Glomerular endothelial cell (primary cell): ENCODE measurements around the gene UNC79. TPM values are rescaled to one million over a fixed set of nuclear protein-coding genes. Genes with fewer than 3 reads are reported as not detected.

ENCODE experiments used
- DNase-seq: peaks from one replicate; pipeline ENCODE4 v3.0.0-alpha.2; 2011; ENCODE audit warnings: low read depth, low spot score; ENCODE audit errors: extremely low read depth
- total RNA-seq: library from RNA; depleted of rRNA; stranded (reverse); fragments of >200 nt; gene quantifications from 2 replicates; pipeline ENCODE4 v1.2.3, GENCODE V29; 2015

UNC79 gene
- total RNA-seq, 1 donor from 2014 or later: under 0.01 TPM

DNA sequence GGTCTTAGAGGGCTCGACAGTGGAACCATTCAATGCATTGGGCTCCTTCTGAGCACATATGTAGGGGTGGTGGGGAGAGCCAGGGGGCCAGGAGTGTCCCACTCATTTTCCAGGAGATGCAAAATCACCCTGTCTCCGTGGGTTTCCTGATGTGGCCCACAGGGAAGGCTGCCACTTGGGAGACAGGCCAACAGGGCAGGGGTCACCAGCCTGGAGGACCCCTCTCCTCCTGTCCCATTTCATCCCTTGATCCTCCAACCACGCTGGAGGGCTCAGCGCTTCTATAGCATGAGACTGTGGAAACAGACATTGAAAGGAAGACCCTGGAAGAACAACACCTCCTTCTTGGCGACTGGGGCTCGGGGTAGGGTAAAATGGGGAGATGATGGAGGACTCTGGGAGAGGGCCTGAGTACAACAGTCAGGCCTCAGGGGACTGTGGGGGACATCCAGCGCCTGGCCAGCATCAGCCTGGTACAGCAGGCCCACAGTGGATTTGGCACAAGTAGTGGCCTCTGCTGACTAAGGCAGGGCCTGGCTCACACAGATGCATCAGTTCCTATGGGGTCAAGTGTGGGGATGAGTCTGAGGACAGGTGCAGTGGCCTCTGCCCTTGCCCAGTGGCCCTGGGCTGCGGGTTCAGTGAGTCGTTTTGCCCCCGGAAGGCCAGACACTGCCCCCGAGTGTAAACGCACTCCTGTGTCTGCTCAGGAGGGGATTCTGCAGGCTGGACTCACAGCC, 289.5 kb downstream of the UNC79 start:
- DNase-seq: no peak

- DNase-seq: no peak
Observed at GRCh38 chr14:93720981-93721483, 290.3 kb downstream of the UNC79 start.

- DNase-seq: no peak
Observed at GRCh38 chr14:93723001-93723400, 292.3 kb downstream of the UNC79 start.

DNA sequence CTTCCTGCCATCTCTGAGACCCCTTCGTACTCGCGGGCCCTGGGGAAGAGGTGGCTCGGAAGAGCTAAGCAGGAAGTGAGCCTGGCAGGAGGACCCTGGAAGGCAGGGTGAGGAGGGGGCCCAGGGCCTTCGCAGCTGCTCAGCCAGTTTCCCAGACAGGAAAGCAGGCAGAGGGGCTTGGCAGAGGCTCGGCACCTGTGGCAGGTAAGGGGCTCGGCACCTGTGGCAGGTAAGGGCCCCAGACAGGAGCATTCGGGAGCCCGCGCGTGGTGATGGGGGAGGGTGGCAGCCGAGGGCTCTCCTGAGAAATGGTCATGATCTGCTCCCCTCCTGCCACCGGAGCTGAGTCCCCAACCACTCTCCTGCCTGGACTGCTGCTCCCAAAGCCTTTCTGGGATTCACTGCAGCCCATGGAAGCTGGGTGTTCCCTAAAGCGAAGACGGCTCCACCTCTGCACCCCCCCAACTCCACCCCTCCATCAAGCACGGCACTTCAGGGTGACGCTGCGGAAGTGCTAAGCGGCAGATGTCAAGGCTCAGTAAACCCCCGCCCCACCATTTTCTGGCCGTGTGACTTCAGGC, 294.4 kb downstream of the UNC79 start:
- no peak for DNase-seq

- no peak for DNase-seq
Observed at GRCh38 chr14:93725993-93726392, 295.3 kb downstream of the UNC79 start.

GRCh38 chr14:93727039-93727740, 296.5 kb downstream of the UNC79 start:
- no peak for DNase-seq

GRCh38 chr14:93727917-93728650, 297.3 kb downstream of the UNC79 start:
- no peak for DNase-seq

GRCh38 chr14:93728651-93729016, 297.9 kb downstream of the UNC79 start:
- DNase-seq: no peak

DNA sequence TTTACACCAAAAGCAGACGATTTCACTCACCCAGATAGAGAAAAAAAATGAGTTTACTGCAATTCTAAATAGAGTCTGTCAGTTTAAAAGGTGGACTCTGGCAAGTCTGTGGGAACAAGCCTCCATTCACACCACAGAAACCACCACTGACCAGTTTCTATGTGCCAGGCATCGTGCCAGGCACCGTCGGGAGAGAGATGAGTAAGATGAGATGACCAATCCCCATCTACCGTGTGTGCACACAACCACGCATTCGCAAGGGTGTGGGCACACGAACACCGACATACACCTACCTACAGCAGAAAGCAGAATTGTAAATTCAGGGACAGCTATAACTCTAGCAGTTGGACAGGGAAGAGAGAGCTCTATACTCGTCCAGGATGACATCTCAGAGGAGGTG, 299.3 kb downstream of the UNC79 start:
- no peak for DNase-seq

GRCh38 chr14:93731753-93732152, 301.0 kb downstream of the UNC79 start:
- no peak for DNase-seq

DNA sequence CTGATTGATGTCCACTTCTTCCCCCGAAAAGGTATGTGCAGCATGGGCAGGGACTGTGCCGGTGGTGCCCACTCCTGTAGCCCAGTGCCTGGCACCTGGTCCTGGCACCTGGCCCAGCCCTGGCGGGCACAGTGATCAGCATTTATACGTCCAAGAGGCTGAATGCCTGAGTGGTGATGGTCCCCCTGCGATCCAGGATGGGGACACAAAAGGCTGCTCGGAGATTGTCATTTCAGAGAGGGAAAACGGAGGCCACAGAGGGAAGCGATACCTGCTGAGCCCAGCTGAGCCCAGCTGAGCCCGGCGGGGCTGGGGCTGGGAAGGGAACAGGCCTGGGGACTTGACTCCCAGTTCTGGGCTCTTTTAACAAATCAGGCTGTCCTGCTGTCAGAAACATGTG, 301.8 kb downstream of the UNC79 start:
- no peak for DNase-seq

GRCh38 chr14:93733231-93733630, 302.5 kb downstream of the UNC79 start:
- DNase-seq: no peak

GRCh38 chr14:93733631-93734030, 302.9 kb downstream of the UNC79 start:
- DNase-seq: no peak

GRCh38 chr14:93734086-93734822, 303.5 kb downstream of the UNC79 start:
- DNase-seq: no peak

- DNase-seq: no peak
Observed at GRCh38 chr14:93735206-93735605, 304.5 kb downstream of the UNC79 start.

DNA sequence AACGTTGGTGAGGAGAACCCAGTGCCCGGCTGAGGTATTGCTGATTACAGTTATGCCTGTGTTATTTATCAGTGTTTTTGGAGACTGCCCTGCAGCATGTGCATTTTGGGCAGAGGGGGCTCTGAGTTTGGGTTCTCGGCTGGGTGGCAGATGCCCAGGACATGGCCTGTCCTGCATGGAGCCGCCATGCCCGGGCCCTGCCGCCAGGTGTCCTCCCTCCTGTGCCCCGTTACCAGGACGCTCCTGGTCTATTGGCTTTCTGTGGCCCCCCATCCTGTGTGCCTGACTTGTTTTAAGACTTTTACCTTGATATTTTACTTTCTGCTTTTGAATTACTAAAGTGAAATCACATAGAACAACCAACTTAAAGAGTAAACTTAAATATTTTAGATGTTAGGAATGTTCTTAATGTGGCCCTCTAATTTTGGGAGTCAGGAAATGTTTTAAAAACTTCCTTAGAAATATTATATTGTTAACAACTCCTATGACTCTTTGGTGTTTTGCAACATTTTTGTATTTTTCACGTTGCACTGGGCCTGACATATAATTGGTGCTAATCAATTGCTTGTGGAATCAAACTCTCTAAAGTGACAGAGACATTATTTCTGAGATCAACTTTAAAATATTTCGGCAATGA, 305.8 kb downstream of the UNC79 start:
- no peak for DNase-seq

GRCh38 chr14:93737634-93738033, 306.9 kb downstream of the UNC79 start:
- no peak for DNase-seq

- DNase-seq: no peak
Observed at GRCh38 chr14:93741556-93742230, 311.0 kb downstream of the UNC79 start.

- DNase-seq: no peak
Observed at GRCh38 chr14:93742761-93743160, 312.0 kb downstream of the UNC79 start.
